Gastrocnemius medialis (tissue), 4 donors: ENCODE data around the gene TOPORS.
"Not testable (repeated sequence)": the region's sequence is repeated elsewhere in the genome, so short reads cannot be mapped to it uniquely, and the experiment has no call there.

Experiments used
- CTCF ChIP-seq, 5 experiments: fragments of 450-650 bp in 3 of 5; fragments of 200-600 bp in 2 of 5; sonication (generic) in 2 of 5; IDR thresholded peaks in 4 of 5; conservative IDR thresholded peaks in 1 of 5; 1 replicate in 4 of 5; 2 replicates in 1 of 5; pipeline ENCODE4 v1.5.1; 2016 to 2019; ENCODE audit warnings: antibody characterized with exemption in 5 of 5, mild to moderate bottlenecking in 3 of 5, moderate library complexity in 3 of 5
- POLR2A ChIP-seq, 2 donors: fragments of 450-650 bp; IDR thresholded peaks; one replicate each; pipeline ENCODE4 v1.6.1; 2017; ENCODE audit warnings: antibody characterized with exemption in 2 of 2, mild to moderate bottlenecking in 2 of 2, moderate library complexity in 2 of 2

DNA sequence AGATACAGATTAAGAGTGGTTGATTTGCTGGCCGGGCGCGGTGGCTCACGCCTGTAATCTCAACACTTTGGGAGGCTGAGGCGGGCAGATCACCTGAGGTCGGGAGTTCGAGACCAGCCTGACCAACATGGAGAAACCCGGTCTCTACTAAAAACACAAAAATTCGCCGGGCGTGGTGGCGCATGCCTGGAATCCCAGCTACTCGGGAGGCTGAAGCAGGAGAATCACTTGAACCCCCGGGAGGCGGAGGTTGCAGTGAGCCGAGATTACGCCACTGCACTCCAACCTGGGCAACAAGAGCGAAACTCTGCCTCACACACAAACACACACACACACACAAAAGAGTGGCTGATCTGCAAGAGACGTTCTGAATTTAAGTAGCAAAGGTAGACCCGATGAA lies 4.2 kb downstream of the TOPORS start:
- not testable (repeated sequence) for TF ChIP-seq CTCF (IDR thresholded peaks at IDR 0.05 in 4 of 5, conservative IDR thresholded peaks at IDR 0.05 in 1 of 5); POLR2A (IDR thresholded peaks at IDR 0.05)
